Breast epithelium (tissue), 3 donors: ENCODE results near the gene RBFOX1.

Experiments
- POLR2A ChIP-seq: fragments of 450-650 bp; IDR thresholded peaks from one replicate; pipeline ENCODE4 v1.6.1; 2016; ENCODE audit warnings: antibody characterized with exemption, mild to moderate bottlenecking, moderate library complexity
- POLR2AphosphoS5 ChIP-seq, 3 donors: sonication (generic); formaldehyde crosslinking; IDR thresholded peaks; one replicate each; pipeline ENCODE4 v1.6.1; 2017; ENCODE audit warnings: antibody characterized with exemption in 3 of 3
- TF ChIP-seq, protein P1 (sequence below), 3 donors: fragments of 450-650 bp; IDR thresholded peaks; one replicate each; pipeline ENCODE4 v1.5.1; 2016 to 2017; ENCODE audit warnings: antibody characterized with exemption in 3 of 3, mild to moderate bottlenecking in 3 of 3, moderate library complexity in 3 of 3

DNA sequence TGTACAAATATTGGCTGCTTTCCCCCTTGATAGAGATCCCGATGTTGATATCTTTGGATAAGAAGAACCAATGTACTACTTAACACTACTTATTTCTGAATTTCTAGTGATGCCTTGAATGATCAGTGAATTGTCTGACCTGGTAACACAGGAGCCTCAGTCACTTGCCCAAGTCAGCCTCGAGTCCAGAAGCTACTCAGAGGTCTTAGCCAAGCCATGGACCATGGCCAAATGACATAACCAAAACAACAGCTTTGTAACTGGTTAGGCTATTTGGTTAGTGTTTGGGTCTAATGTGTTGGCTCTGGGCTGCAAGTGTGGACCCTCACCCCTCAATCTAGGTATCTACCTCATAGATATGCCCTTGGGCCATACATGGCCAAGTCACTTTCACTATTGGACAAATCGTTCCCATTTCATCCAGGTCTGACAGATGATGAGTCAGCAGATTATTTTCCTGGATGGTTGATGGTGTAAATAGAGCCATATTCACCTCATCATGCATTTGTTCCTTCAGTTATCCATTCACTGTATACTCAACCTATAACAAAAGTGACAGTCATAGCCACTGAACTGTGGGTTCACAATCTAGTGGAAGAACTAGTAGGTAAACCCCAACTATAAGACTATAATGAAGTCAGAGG, 3.5 kb downstream of the RBFOX1 start:
- TF ChIP-seq POLR2A (no peak), POLR2AphosphoS5 (IDR thresholded peaks at IDR 0.05) (no peak)
- TF ChIP-seq, protein P1, sequence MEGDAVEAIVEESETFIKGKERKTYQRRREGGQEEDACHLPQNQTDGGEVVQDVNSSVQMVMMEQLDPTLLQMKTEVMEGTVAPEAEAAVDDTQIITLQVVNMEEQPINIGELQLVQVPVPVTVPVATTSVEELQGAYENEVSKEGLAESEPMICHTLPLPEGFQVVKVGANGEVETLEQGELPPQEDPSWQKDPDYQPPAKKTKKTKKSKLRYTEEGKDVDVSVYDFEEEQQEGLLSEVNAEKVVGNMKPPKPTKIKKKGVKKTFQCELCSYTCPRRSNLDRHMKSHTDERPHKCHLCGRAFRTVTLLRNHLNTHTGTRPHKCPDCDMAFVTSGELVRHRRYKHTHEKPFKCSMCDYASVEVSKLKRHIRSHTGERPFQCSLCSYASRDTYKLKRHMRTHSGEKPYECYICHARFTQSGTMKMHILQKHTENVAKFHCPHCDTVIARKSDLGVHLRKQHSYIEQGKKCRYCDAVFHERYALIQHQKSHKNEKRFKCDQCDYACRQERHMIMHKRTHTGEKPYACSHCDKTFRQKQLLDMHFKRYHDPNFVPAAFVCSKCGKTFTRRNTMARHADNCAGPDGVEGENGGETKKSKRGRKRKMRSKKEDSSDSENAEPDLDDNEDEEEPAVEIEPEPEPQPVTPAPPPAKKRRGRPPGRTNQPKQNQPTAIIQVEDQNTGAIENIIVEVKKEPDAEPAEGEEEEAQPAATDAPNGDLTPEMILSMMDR (IDR thresholded peaks at IDR 0.05): no peak
